Vagina (tissue), 2 donors: Measurements from ENCODE around the gene TPRG1L. TPM values are rescaled to one million over a fixed set of nuclear protein-coding genes. Genes with fewer than 3 reads are reported as not detected.

ENCODE experiments used
- DNase-seq, 2 donors: peaks; one replicate each; pipeline ENCODE4 v3.0.0-alpha.2; 2017; ENCODE audit errors: extremely low spot score in 2 of 2
- H3K27ac ChIP-seq: fragments of 200-600 bp; sonication (generic); one replicate; pipeline ENCODE4 v1.5.1; 2019
- H3K27me3 ChIP-seq: fragments of 200-600 bp; sonication (generic); one replicate; pipeline ENCODE4 v1.5.1; 2019
- H3K36me3 ChIP-seq, 2 donors: fragments of 200-600 bp; sonication (generic); one replicate each; pipeline ENCODE4 v1.5.1; 2017 to 2019
- H3K4me1 ChIP-seq: fragments of 200-600 bp; sonication (generic); one replicate; pipeline ENCODE4 v1.5.1; 2019
- H3K4me3 ChIP-seq, 2 donors: fragments of 200-600 bp; sonication (generic); 1 replicate in 1 of 2; 2 replicates in 1 of 2; pipeline ENCODE4 v1.5.1; 2016 to 2019
- H3K9me3 ChIP-seq: fragments of 200-600 bp; sonication (generic); one replicate; pipeline ENCODE4 v1.5.1; 2019
- POLR2A ChIP-seq, 2 donors: fragments of 450-650 bp; IDR thresholded peaks; one replicate each; pipeline ENCODE4 v1.6.1; 2017; ENCODE audit warnings: antibody characterized with exemption in 2 of 2, mild to moderate bottlenecking in 2 of 2, moderate library complexity in 2 of 2
- POLR2AphosphoS5 ChIP-seq, 2 donors: sonication (generic); formaldehyde crosslinking; IDR thresholded peaks; one replicate each; pipeline ENCODE4 v1.9.0; 2017; ENCODE audit warnings: antibody characterized with exemption in 2 of 2, mild to moderate bottlenecking in 2 of 2, low read depth in 1 of 2; ENCODE audit not compliant: insufficient read depth in 1 of 2
- intact Hi-C: fragments of 100-400 bp; cut with DNase I; formaldehyde crosslinking; loops from one replicate; pipeline ENCODE4 v1.15.1; 2023
- total RNA-seq: library from RNA; depleted of rRNA; stranded (reverse); fragments of >200 nt; gene quantifications from one replicate; pipeline ENCODE4 v1.2.3, GENCODE V29; 2016
- TF ChIP-seq, protein P1 (sequence below), 3 experiments: fragments of 450-650 bp in 2 of 3; fragments of 200-600 bp in 1 of 3; sonication (generic) in 1 of 3; IDR thresholded peaks; one replicate each; pipeline ENCODE4 v1.5.1; 2017 to 2019; ENCODE audit warnings: antibody characterized with exemption in 3 of 3, mild to moderate bottlenecking in 2 of 3, moderate library complexity in 2 of 3

The TPRG1L gene
- total RNA-seq, 1 donor from 2014 or later, result 44.9 TPM

DNA sequence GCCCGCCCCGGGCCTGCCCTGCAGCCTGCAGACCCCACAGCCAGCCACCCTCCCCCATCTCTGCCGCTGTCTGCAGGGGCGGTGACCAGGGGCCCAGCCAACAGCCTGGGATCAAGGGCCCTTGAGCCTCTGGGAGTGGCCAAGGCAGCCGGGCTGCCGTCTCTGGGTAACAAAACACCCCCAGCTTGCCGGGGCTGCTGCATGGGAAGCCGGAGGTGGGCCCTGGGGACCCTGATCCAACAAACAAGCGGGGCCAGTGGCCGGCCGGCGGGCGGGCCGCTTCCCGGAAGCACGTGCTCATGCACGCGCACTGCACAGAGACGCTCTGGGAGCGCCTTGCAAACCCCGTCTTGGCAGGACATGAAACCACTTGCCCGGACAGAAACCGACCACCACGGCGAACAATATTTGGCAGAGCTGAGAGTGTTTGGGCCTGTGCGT, 26.7 kb upstream of the TPRG1L start:
- Histone ChIP-seq H3K27ac (no peak overlapping the region), H3K27me3 (no peaks in the 10 kb centered on the region), H3K9me3 (no peaks in the 10 kb centered on the region), H3K4me1 (peaks cover 15% of the 10 kb centered on the region), H3K4me3 (no peak overlapping the region), H3K36me3 (no peaks in the 10 kb centered on the region)
- DNase-seq, result no peak
- intact Hi-C loops, result no loop called here
- TF ChIP-seq, protein P1, sequence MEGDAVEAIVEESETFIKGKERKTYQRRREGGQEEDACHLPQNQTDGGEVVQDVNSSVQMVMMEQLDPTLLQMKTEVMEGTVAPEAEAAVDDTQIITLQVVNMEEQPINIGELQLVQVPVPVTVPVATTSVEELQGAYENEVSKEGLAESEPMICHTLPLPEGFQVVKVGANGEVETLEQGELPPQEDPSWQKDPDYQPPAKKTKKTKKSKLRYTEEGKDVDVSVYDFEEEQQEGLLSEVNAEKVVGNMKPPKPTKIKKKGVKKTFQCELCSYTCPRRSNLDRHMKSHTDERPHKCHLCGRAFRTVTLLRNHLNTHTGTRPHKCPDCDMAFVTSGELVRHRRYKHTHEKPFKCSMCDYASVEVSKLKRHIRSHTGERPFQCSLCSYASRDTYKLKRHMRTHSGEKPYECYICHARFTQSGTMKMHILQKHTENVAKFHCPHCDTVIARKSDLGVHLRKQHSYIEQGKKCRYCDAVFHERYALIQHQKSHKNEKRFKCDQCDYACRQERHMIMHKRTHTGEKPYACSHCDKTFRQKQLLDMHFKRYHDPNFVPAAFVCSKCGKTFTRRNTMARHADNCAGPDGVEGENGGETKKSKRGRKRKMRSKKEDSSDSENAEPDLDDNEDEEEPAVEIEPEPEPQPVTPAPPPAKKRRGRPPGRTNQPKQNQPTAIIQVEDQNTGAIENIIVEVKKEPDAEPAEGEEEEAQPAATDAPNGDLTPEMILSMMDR (IDR thresholded peaks at IDR 0.05), result no peak
- TF ChIP-seq POLR2AphosphoS5 (IDR thresholded peaks at IDR 0.05; ENCODE audit: insufficient read depth in 1 of 2, low read depth in 1 of 2) (no peak), POLR2A (IDR thresholded peaks at IDR 0.05) (no peak)

DNA sequence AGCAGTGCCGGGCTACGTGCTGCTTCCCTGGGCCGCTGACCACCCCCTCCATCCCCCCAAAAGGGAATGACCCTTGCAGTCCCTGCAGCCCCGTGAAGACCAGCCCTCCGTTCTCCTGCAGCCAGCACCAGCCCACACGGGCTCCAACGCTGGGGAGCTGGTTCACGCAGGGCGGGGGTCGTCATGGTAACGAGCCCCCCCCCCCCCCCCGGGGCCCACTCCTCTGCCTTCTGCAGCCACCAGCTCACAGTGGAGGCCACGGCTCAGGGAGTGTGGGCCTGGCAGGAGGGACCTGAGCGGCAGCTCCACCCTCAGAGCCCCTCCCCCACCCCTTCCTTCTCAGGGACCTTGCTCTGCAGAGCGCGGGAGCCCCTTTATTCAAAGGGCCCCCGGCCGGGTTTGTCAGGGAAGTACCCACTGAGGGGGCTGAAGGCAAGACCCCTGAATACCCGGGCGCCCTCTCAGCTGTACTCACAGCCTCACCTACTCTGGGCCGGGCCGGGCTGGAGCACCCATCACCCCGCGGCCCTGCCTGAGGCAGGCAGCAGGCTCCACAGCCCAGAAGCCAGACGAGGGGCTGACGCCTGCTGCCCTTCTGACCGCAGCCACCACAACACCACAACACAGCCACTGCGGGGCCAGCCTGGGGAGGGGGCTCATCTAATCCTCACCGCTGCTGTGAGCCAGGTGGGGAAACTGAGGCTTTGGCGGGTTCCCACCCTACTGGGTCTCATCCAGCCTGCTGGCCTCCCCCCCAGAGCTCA, 26.1 kb upstream of the TPRG1L start:
- H3K27me3 ChIP-seq, result no peaks in the 10 kb centered on the region
- H3K36me3 ChIP-seq, result no peaks in the 10 kb centered on the region
- H3K27ac ChIP-seq, result no peak overlapping the region
- TF ChIP-seq, protein P1 (IDR thresholded peaks at IDR 0.05), result no peak
- no peak for TF ChIP-seq POLR2AphosphoS5 (IDR thresholded peaks at IDR 0.05; ENCODE audit: insufficient read depth in 1 of 2, low read depth in 1 of 2)
- no peak for TF ChIP-seq POLR2A (IDR thresholded peaks at IDR 0.05)
- intact Hi-C loops, result no loop called here
- H3K4me1 ChIP-seq, result peaks cover 15% of the 10 kb centered on the region
- no peak for DNase-seq
- H3K4me3 ChIP-seq, result no peak overlapping the region
- H3K9me3 ChIP-seq, result no peaks in the 10 kb centered on the region

DNA sequence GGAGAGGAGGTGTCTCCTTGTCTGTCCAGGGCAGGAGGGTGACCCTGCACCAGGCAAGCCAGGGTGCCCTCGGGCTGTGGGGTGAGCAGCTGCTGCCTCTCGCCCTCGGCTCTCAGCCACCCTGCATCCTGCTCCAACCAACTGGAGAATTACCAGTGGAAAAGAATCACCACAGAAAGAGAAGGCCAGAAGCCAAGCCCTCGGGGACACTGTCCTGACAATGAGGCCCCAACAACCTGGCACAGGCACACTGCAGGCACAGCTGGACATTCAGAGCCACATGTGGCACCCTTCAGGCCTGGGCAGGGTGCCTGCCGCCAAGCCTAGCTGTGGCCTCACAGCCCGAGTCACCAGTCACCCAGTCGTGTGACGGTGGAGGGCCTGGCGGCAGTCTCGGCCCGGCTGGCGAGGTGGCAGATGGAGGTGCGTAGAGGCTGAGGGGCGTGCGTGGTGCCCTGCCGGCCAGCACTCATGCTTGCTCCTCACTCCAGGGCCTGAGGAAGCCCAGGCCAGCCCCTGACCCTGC, 25.5 kb upstream of the TPRG1L start:
- Histone ChIP-seq H3K27ac (no peak overlapping the region), H3K27me3 (no peaks in the 10 kb centered on the region), H3K4me1 (peaks cover 15% of the 10 kb centered on the region), H3K4me3 (no peak overlapping the region), H3K36me3 (no peaks in the 10 kb centered on the region), H3K9me3 (no peaks in the 10 kb centered on the region)
- DNase-seq, result no peak
- intact Hi-C loops, result no loop called here
- no peak for TF ChIP-seq POLR2AphosphoS5 (IDR thresholded peaks at IDR 0.05; ENCODE audit: insufficient read depth in 1 of 2, low read depth in 1 of 2)

DNA sequence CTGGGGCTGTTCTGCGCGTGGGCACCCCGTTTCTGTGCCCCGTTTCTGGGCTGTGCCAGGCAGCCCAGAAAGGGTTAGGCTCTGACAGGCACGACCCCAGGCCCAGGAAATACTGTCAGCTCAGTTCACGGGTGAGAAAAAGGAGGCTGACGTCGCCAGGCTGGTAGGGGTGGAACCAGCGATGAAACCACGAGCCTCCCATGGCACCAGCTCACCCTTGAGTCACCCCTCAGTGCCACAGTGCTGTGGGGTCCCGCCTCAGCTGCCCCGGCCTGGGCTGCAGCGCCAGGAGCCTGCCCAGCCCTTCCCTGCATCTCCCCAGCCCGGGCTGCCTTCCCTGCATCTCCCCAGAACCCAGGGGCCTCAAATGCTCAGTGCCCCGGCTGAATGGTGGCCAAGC, 25.0 kb upstream of the TPRG1L start:
- H3K27me3 ChIP-seq, result no peaks in the 10 kb centered on the region
- H3K4me1 ChIP-seq, result peaks cover 15% of the 10 kb centered on the region
- DNase-seq, result no peak
- no peak overlapping the region for H3K4me3 ChIP-seq
- H3K36me3 ChIP-seq, result no peaks in the 10 kb centered on the region
- intact Hi-C loops, result no loop called here
- no peak overlapping the region for H3K27ac ChIP-seq
- H3K9me3 ChIP-seq, result no peaks in the 10 kb centered on the region
- TF ChIP-seq, protein P1 (IDR thresholded peaks at IDR 0.05), result no peak
- TF ChIP-seq POLR2A (IDR thresholded peaks at IDR 0.05) (no peak), POLR2AphosphoS5 (IDR thresholded peaks at IDR 0.05; ENCODE audit: insufficient read depth in 1 of 2, low read depth in 1 of 2) (no peak)

DNA sequence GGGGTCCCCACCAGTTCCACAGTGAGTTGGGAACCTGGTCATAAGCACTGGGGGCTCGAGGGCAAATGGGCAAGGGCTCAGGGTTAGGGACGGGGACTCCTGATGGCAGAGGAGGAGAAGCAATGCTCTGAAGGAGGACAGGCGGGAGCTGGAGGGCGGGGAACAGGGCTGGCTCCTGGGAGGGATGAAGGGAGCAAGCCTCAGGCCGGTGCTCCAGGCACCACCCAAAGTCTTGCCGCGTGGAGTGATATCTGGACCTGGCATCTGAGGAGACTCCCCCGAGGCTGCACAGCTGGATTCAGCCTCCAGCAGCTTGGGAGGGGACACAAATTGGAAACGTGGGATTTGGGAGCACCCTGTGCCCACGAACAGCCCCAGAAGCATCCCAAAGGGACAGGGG, 24.5 kb upstream of the TPRG1L start:
- intact Hi-C loops, result no loop called here
- TF ChIP-seq, protein P1 (IDR thresholded peaks at IDR 0.05), result no peak
- TF ChIP-seq POLR2A (IDR thresholded peaks at IDR 0.05), result no peak
- TF ChIP-seq POLR2AphosphoS5 (IDR thresholded peaks at IDR 0.05; ENCODE audit: insufficient read depth in 1 of 2, low read depth in 1 of 2), result no peak
- H3K4me3 ChIP-seq, result no peak overlapping the region
- H3K4me1 ChIP-seq, result peaks cover 15% of the 10 kb centered on the region
- no peak for DNase-seq
- H3K36me3 ChIP-seq, result no peaks in the 10 kb centered on the region
- H3K27me3 ChIP-seq, result no peaks in the 10 kb centered on the region
- H3K9me3 ChIP-seq, result no peaks in the 10 kb centered on the region
- H3K27ac ChIP-seq, result no peak overlapping the region
